Calu3 (cell line): ENCODE data around the gene TMEM237. TPM values are rescaled to one million over a fixed set of nuclear protein-coding genes. Genes with fewer than 3 reads are reported as not detected.

Experiments
- BruUV-seq: library from RNA; stranded (reverse); fragments of 400-500 nt; replicated peaks from 2 replicates; lab custom pipeline; 2021; lab: Mats Ljungman, UMichigan
- CTCF ChIA-PET: fragments of 300-600 bp; sonication (Branson Sonifier 250); formaldehyde crosslinking; loops from one replicate; lab custom pipeline; 2022; ENCODE audit warnings: antibody characterized with exemption; lab: Charles Lee
- DNase-seq: peaks from one replicate; pipeline ENCODE4 v3.0.0; 2022
- H3K27ac Mint-ChIP-seq: one replicate; pipeline ENCODE4 v1.8.0; 2022; ENCODE audit warnings: mixed read lengths; ENCODE audit not compliant: unreplicated experiment
- H3K27me3 Mint-ChIP-seq: one replicate; pipeline ENCODE4 v1.8.0; 2022; ENCODE audit warnings: mixed read lengths; ENCODE audit not compliant: unreplicated experiment
- H3K36me3 Mint-ChIP-seq: one replicate; pipeline ENCODE4 v1.8.0; 2022; ENCODE audit warnings: mild to moderate bottlenecking, moderate library complexity, mixed read lengths; ENCODE audit not compliant: insufficient read depth, unreplicated experiment
- H3K4me1 Mint-ChIP-seq: one replicate; pipeline ENCODE4 v1.8.0; 2022; ENCODE audit warnings: mild to moderate bottlenecking, low read depth, mixed read lengths; ENCODE audit not compliant: unreplicated experiment
- H3K4me3 Mint-ChIP-seq: one replicate; pipeline ENCODE4 v1.8.0; 2022; ENCODE audit warnings: mild to moderate bottlenecking, low read depth, moderate library complexity, mixed read lengths; ENCODE audit not compliant: unreplicated experiment
- H3K9me3 Mint-ChIP-seq: one replicate; pipeline ENCODE4 v1.8.0; 2022; ENCODE audit warnings: low read depth, mixed read lengths; ENCODE audit not compliant: unreplicated experiment
- CTCF ChIP-seq: fragments of 200-600 bp; IDR thresholded peaks from one replicate; pipeline ENCODE4 v1.8.0; 2022; ENCODE audit warnings: antibody characterized with exemption; ENCODE audit not compliant: unreplicated experiment
- intact Hi-C: fragments of 100-400 bp; cut with micrococcal nuclease; formaldehyde crosslinking; loops from one replicate; pipeline ENCODE4 v1.10.0; 2022; ENCODE audit not compliant: unreplicated experiment
- total RNA-seq: library from RNA; stranded (reverse); gene quantifications from 2 replicates; pipeline ENCODE4 v1.2.3, GENCODE V29; 2022

TMEM237 gene
- total RNA-seq, 1 experiment from 2014 or later, result 27.1 TPM

GRCh38 chr2:201669865-201670264 is 26.6 kb upstream of the TMEM237 start:
- BruUV-seq, result no TSS peak
- Mint-ChIP-seq H3K9me3 (no peaks in the 10 kb centered on the region), H3K4me3 (no peak overlapping the region), H3K27ac (no peak overlapping the region), H3K27me3 (no peaks in the 10 kb centered on the region), H3K36me3 (no peaks in the 10 kb centered on the region), H3K4me1 (no peaks in the 10 kb centered on the region)
- intact Hi-C loops, result no loop called here
- no peak for TF ChIP-seq CTCF
- CTCF ChIA-PET, result no interaction called here
- no peak for DNase-seq

- CTCF ChIA-PET, result no interaction called here
- TF ChIP-seq CTCF, result no peak
- no peak overlapping the region for H3K27ac Mint-ChIP-seq
- no TSS peak for BruUV-seq
- no peaks in the 10 kb centered on the region for H3K9me3 Mint-ChIP-seq
- DNase-seq, result no peak
- H3K4me3 Mint-ChIP-seq, result no peak overlapping the region
- intact Hi-C loops, result no loop called here
- H3K36me3 Mint-ChIP-seq, result no peaks in the 10 kb centered on the region
- H3K4me1 Mint-ChIP-seq, result no peaks in the 10 kb centered on the region
- no peaks in the 10 kb centered on the region for H3K27me3 Mint-ChIP-seq
Measured at GRCh38 chr2:201668402-201668910, 25.2 kb upstream of the TMEM237 start.

DNA sequence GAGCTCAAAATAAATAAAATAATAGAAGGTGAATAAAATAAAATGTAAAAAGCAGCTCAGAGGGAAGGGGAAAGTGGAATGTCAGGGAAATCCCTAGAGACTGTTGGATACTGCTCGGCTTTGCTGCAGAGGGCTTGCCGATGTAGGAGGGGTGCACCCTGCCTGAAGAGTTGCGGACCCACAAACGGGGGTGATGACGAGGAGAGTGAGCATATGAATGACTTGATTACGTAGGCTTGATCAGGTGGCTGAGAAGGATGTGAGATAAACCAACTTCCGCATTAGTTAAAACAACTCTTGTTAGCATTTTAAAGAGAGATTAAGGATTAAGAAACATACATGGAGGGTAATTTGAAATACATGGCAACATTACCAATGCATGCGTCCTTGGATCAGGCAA is 21.0 kb upstream of the TMEM237 start:
- H3K9me3 Mint-ChIP-seq, result no peaks in the 10 kb centered on the region
- CTCF ChIA-PET, result no interaction called here
- H3K27me3 Mint-ChIP-seq, result no peaks in the 10 kb centered on the region
- H3K36me3 Mint-ChIP-seq, result no peaks in the 10 kb centered on the region
- H3K27ac Mint-ChIP-seq, result no peak overlapping the region
- TF ChIP-seq CTCF, result no peak
- no peak overlapping the region for H3K4me3 Mint-ChIP-seq
- no peaks in the 10 kb centered on the region for H3K4me1 Mint-ChIP-seq
- no peak for DNase-seq
- intact Hi-C loops, result no loop called here
- no TSS peak for BruUV-seq

DNA sequence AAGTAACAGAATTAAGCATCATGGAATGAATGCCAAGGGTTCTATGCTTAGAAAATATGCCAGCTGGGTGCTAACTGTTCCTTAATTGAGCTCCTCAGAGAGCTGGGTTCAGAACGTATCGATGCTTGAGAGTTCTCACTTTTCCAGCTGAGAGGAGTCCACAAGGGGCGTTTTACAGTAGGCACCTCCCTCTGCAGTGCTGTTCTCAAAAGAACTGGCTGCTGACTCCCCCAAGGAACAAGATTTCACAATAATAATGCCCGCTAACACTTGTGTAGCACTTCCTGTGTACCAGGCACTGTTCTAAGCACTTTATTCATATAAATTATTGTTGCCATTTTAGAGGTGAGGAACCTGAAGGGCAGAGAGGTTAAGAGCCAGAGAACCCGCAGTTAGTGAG is 18.1 kb upstream of the TMEM237 start:
- no peaks in the 10 kb centered on the region for H3K9me3 Mint-ChIP-seq
- no peak for TF ChIP-seq CTCF
- no peaks in the 10 kb centered on the region for H3K27me3 Mint-ChIP-seq
- H3K27ac Mint-ChIP-seq, result no peak overlapping the region
- BruUV-seq, result no TSS peak
- H3K4me3 Mint-ChIP-seq, result no peak overlapping the region
- intact Hi-C loops, result no loop called here
- CTCF ChIA-PET, result no interaction called here
- no peak for DNase-seq
- no peaks in the 10 kb centered on the region for H3K36me3 Mint-ChIP-seq
- H3K4me1 Mint-ChIP-seq, result no peaks in the 10 kb centered on the region
